HCT116 (cell line): ENCODE results near the gene CBLIF.

ENCODE experiments used
- CBX3 ChIP-seq: IDR thresholded peaks from 2 replicates; pipeline ENCODE4 v1.6.1; 2012; ENCODE audit warnings: low read depth
- ELF1 ChIP-seq: IDR thresholded peaks from 2 replicates; pipeline ENCODE4 v1.6.1; 2012; ENCODE audit warnings: low read depth, borderline replicate concordance
- EZH2 ChIP-seq: fragments of 200-600 bp; sonication (generic); IDR thresholded peaks from 2 replicates; pipeline ENCODE4 v1.6.1; 2017; ENCODE audit warnings: antibody characterized with exemption, mixed run types
- EZH2phosphoT487 ChIP-seq: fragments of 200-600 bp; IDR thresholded peaks from 2 replicates; pipeline ENCODE4 v1.6.1; 2018; ENCODE audit warnings: antibody characterized with exemption, borderline replicate concordance
- JUND ChIP-seq: IDR thresholded peaks from 2 replicates; pipeline ENCODE4 v1.6.1; 2012
- POLR2A ChIP-seq: IDR thresholded peaks from 2 replicates; pipeline ENCODE4 v1.7.0; 2011; ENCODE audit warnings: borderline replicate concordance; ENCODE audit not compliant: insufficient read depth, insufficient read length; ENCODE audit errors: extremely low read depth
- POLR2AphosphoS5 ChIP-seq: IDR thresholded peaks from 2 replicates; pipeline ENCODE4 v1.6.1; 2011; ENCODE audit warnings: mild to moderate bottlenecking, low read depth, low read length, moderate library complexity
- SIN3A ChIP-seq: IDR thresholded peaks from 2 replicates; pipeline ENCODE4 v1.6.1; 2012; ENCODE audit warnings: low read depth
- SRF ChIP-seq: IDR thresholded peaks from 2 replicates; pipeline ENCODE4 v1.6.1; 2012; ENCODE audit warnings: low read depth
- YY1 ChIP-seq: IDR thresholded peaks from 2 replicates; pipeline ENCODE4 v1.6.1; 2011; ENCODE audit warnings: low read length, low read depth, moderate library complexity, mild to moderate bottlenecking; ENCODE audit not compliant: insufficient replicate concordance; ENCODE audit errors: extremely low read depth
- ZFX ChIP-seq: fragments of 450-650 bp; IDR thresholded peaks from 2 replicates; pipeline ENCODE4 v1.6.1; 2017
- TF ChIP-seq, protein P1 (sequence below), 3 experiments: fragments of 200-600 bp in 1 of 3; sonication (generic) in 1 of 3; IDR thresholded peaks in 2 of 3; conservative IDR thresholded peaks in 1 of 3; 2 replicates each; pipeline ENCODE4 v1.5.1; 2012 to 2017; ENCODE audit warnings: low read depth in 2 of 3, low read length in 2 of 3, antibody characterized with exemption in 1 of 3, borderline replicate concordance in 1 of 3, control low read depth in 1 of 3, mild to moderate bottlenecking in 1 of 3, mixed read lengths in 1 of 3, mixed run types in 1 of 3, moderate library complexity in 1 of 3; ENCODE audit not compliant: insufficient read depth in 1 of 3
- TF ChIP-seq, protein P2 (sequence below): IDR thresholded peaks from 2 replicates; pipeline ENCODE4 v1.6.1; 2012
- TF ChIP-seq, protein P3 (sequence below): IDR thresholded peaks from 2 replicates; pipeline ENCODE4 v1.6.1; 2012

DNA sequence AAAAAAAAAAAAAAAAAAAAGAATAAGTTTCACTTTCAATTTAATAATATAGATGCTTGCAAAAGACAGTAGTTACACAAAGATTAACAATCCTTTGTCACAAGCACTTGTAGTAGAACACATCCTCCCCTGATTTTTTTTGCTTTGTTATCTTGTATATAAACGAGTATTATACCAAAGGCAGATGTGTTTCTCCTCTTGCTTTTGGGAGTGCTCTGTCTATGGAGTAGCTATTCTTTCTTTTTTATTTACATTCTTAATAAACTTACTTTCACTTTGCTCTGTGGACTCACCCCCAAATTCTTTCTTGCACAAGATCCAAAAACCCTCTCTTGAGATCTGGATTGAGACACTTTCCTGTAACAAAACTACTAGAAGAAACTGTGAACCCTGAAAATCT lies 31.3 kb downstream of the CBLIF start:
- TF ChIP-seq ZFX: no peak
- TF ChIP-seq POLR2A: no peak
- no peak for TF ChIP-seq POLR2AphosphoS5
- no peak for TF ChIP-seq EZH2phosphoT487
- no peak for TF ChIP-seq YY1
- no peak for TF ChIP-seq JUND
- TF ChIP-seq, protein P1, sequence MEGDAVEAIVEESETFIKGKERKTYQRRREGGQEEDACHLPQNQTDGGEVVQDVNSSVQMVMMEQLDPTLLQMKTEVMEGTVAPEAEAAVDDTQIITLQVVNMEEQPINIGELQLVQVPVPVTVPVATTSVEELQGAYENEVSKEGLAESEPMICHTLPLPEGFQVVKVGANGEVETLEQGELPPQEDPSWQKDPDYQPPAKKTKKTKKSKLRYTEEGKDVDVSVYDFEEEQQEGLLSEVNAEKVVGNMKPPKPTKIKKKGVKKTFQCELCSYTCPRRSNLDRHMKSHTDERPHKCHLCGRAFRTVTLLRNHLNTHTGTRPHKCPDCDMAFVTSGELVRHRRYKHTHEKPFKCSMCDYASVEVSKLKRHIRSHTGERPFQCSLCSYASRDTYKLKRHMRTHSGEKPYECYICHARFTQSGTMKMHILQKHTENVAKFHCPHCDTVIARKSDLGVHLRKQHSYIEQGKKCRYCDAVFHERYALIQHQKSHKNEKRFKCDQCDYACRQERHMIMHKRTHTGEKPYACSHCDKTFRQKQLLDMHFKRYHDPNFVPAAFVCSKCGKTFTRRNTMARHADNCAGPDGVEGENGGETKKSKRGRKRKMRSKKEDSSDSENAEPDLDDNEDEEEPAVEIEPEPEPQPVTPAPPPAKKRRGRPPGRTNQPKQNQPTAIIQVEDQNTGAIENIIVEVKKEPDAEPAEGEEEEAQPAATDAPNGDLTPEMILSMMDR (IDR thresholded peaks at IDR 0.05 in 2 of 3, conservative IDR thresholded peaks at IDR 0.05 in 1 of 3; ENCODE audit: borderline replicate concordance in 1 of 3, insufficient read depth in 1 of 3, low read depth in 2 of 3, low read length in 2 of 3): no peak
- TF ChIP-seq, protein P2, sequence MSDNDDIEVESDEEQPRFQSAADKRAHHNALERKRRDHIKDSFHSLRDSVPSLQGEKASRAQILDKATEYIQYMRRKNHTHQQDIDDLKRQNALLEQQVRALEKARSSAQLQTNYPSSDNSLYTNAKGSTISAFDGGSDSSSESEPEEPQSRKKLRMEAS: no peak
- TF ChIP-seq EZH2: no peak
- no peak for TF ChIP-seq CBX3
- TF ChIP-seq, protein P3, sequence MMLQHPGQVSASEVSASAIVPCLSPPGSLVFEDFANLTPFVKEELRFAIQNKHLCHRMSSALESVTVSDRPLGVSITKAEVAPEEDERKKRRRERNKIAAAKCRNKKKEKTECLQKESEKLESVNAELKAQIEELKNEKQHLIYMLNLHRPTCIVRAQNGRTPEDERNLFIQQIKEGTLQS: no peak
- TF ChIP-seq SRF: no peak
- no peak for TF ChIP-seq SIN3A
- no peak for TF ChIP-seq ELF1
